ENCODE data around the gene ENTR1. TPM values are rescaled to one million over a fixed set of nuclear protein-coding genes. Genes with fewer than 3 reads are reported as not detected.
A peak's percentile ranks its signal among the peaks of the same experiment; 100 is the strongest.

The ENTR1 gene
- 10 to 100 TPM in 5 of 6 donors, 1 to 10 TPM in 1; 6.4 to 15.8 (median 14.4) TPM for polyA plus RNA-seq (ENCODE audit: low read depth in 6 of 6)

- peak; percentile 85 to 91 for ATAC-seq (ENCODE audit: low read depth in 2 of 2)
- Mint-ChIP-seq H3K4me3 (peak within 1 kb of the TSS; percentile 86 to 95 (median 92)), H3K4me1 (peaks cover 33 to 56% (median 34%) of the 10 kb centered on the region in 3 donors), H3K27ac (peak within 1 kb of the TSS; percentile 81 to 97 (median 94)), H3K36me3 (peaks cover 0 to 8% of the 10 kb centered on the region in 2 donors), H3K27me3 (no peaks in the 10 kb centered on the region), H3K9me3 (no peaks in the 10 kb centered on the region)
- peak; percentile 92 for DNase-seq
These were observed at the start of gene ENTR1, which contains the start of gene PMPCA for GRCh38 chr9:136410500-136411287. Gene ENTR1 (minus strand): TSS chr9:136410614. CDS start chr9:136410397, 217 bp downstream. Gene PMPCA (plus strand): TSS chr9:136410658. CDS start chr9:136410669, 11 bp downstream.

- no peaks in the 10 kb centered on the region for H3K9me3 Mint-ChIP-seq
- H3K4me1 Mint-ChIP-seq = peaks cover 0 to 3% (median 0%) of the 10 kb centered on the region in 3 donors
- H3K4me3 Mint-ChIP-seq = no peak overlapping the region
- ATAC-seq (ENCODE audit: low read depth in 2 of 2) (no peak), DNase-seq (no peak)
- H3K36me3 Mint-ChIP-seq = peaks cover 0 to 16% of the 10 kb centered on the region in 2 donors
- H3K27me3 Mint-ChIP-seq = no peaks in the 10 kb centered on the region
- H3K27ac Mint-ChIP-seq = peak overlapping the region in 2 of 6 donors; percentile 19 to 20
These were observed 49.0 kb upstream of the ENTR1 start for GRCh38 chr9:136459425-136459824.

GRCh38 chr9:136457326-136457725 is 46.9 kb upstream of the ENTR1 start:
- Mint-ChIP-seq H3K4me1 (peaks cover 0 to 3% (median 0%) of the 10 kb centered on the region in 3 donors), H3K27ac (no peak overlapping the region), H3K36me3 (peaks cover 0 to 21% of the 10 kb centered on the region in 2 donors), H3K27me3 (no peaks in the 10 kb centered on the region), H3K4me3 (no peak overlapping the region), H3K9me3 (no peaks in the 10 kb centered on the region)
- DNase-seq (no peak), ATAC-seq (ENCODE audit: low read depth in 2 of 2) (no peak)

GRCh38 chr9:136456258-136456657 is 45.8 kb upstream of the ENTR1 start:
- peak overlapping the region in 2 of 6 donors; percentile 22 to 70 for H3K27ac Mint-ChIP-seq
- no peak overlapping the region for H3K4me3 Mint-ChIP-seq
- H3K27me3 Mint-ChIP-seq = no peaks in the 10 kb centered on the region
- ATAC-seq (ENCODE audit: low read depth in 2 of 2) (no peak), DNase-seq (no peak)
- no peaks in the 10 kb centered on the region for H3K9me3 Mint-ChIP-seq
- no peaks in the 10 kb centered on the region for H3K4me1 Mint-ChIP-seq
- H3K36me3 Mint-ChIP-seq = peaks cover 0 to 24% of the 10 kb centered on the region in 2 donors

GRCh38 chr9:136455043-136456002 is 44.9 kb upstream of the ENTR1 start:
- Mint-ChIP-seq H3K36me3 (peaks cover 0 to 29% of the 10 kb centered on the region in 2 donors), H3K4me1 (no peaks in the 10 kb centered on the region), H3K4me3 (peak overlapping the region in 1 of 8 donors; percentile 33), H3K27me3 (no peaks in the 10 kb centered on the region), H3K9me3 (no peaks in the 10 kb centered on the region), H3K27ac (peak overlapping the region in 2 of 6 donors; percentile 60 to 84)
- no peak for DNase-seq
- ATAC-seq (ENCODE audit: low read depth in 2 of 2) = no peak

- H3K4me3 Mint-ChIP-seq = no peak overlapping the region
- peaks cover 0 to 28% of the 10 kb centered on the region in 2 donors for H3K36me3 Mint-ChIP-seq
These were observed 43.8 kb upstream of the ENTR1 start for GRCh38 chr9:136454026-136454796.

GRCh38 chr9:136453326-136453725 is 42.9 kb upstream of the ENTR1 start:
- H3K9me3 Mint-ChIP-seq = no peaks in the 10 kb centered on the region
- peak overlapping the region in 2 of 6 donors; percentile 11 to 13 for H3K27ac Mint-ChIP-seq
- no peaks in the 10 kb centered on the region for H3K27me3 Mint-ChIP-seq
- ATAC-seq (ENCODE audit: low read depth in 2 of 2) (no peak), DNase-seq (no peak)
- peaks cover 0 to 22% of the 10 kb centered on the region in 2 donors for H3K36me3 Mint-ChIP-seq
- no peaks in the 10 kb centered on the region for H3K4me1 Mint-ChIP-seq
- H3K4me3 Mint-ChIP-seq = no peak overlapping the region

More at GRCh38 chr9:136454026-136454796, 43.8 kb upstream of the ENTR1 start:
- ATAC-seq (ENCODE audit: low read depth in 2 of 2) (no peak), DNase-seq (no peak)
- Mint-ChIP-seq H3K9me3 (no peaks in the 10 kb centered on the region), H3K27me3 (no peaks in the 10 kb centered on the region), H3K4me1 (no peaks in the 10 kb centered on the region), H3K27ac (peak overlapping the region in 2 of 6 donors; percentile 26 to 60)

GRCh38 chr9:136451221-136451877 is 40.9 kb upstream of the ENTR1 start:
- peaks cover 8 to 30% of the 10 kb centered on the region in 2 donors for H3K36me3 Mint-ChIP-seq
- H3K27ac Mint-ChIP-seq = no peak overlapping the region
- no peaks in the 10 kb centered on the region for H3K9me3 Mint-ChIP-seq
- no peak overlapping the region for H3K4me3 Mint-ChIP-seq
- no peaks in the 10 kb centered on the region for H3K4me1 Mint-ChIP-seq
- ATAC-seq (ENCODE audit: low read depth in 2 of 2) = no peak
- H3K27me3 Mint-ChIP-seq = no peaks in the 10 kb centered on the region
- DNase-seq = no peak

- Mint-ChIP-seq H3K4me3 (no peak overlapping the region), H3K4me1 (peaks cover 0 to 1% (median 0%) of the 10 kb centered on the region in 3 donors), H3K9me3 (no peaks in the 10 kb centered on the region), H3K36me3 (peaks cover 8 to 28% of the 10 kb centered on the region in 2 donors), H3K27me3 (no peaks in the 10 kb centered on the region), H3K27ac (no peak overlapping the region)
- ATAC-seq (ENCODE audit: low read depth in 2 of 2) = no peak
- no peak for DNase-seq
These were observed 38.2 kb upstream of the ENTR1 start for GRCh38 chr9:136448655-136449054.

- Mint-ChIP-seq H3K4me3 (peak overlapping the region in 1 of 8 donors; percentile 27), H3K27me3 (no peaks in the 10 kb centered on the region), H3K4me1 (peaks cover 0 to 6% (median 3%) of the 10 kb centered on the region in 3 donors), H3K9me3 (no peaks in the 10 kb centered on the region), H3K36me3 (peaks cover 8 to 23% of the 10 kb centered on the region in 2 donors), H3K27ac (no peak overlapping the region)
- ATAC-seq (ENCODE audit: low read depth in 2 of 2) (no peak), DNase-seq (no peak)
These were observed 36.9 kb upstream of the ENTR1 start for GRCh38 chr9:136447173-136447778.

- Mint-ChIP-seq H3K9me3 (no peaks in the 10 kb centered on the region), H3K36me3 (peaks cover 8 to 16% of the 10 kb centered on the region in 2 donors), H3K27me3 (no peaks in the 10 kb centered on the region), H3K4me1 (peaks cover 0 to 6% (median 3%) of the 10 kb centered on the region in 3 donors), H3K27ac (no peak overlapping the region), H3K4me3 (no peak overlapping the region)
- DNase-seq (no peak), ATAC-seq (ENCODE audit: low read depth in 2 of 2) (no peak)
These were observed 35.4 kb upstream of the ENTR1 start for GRCh38 chr9:136445799-136446198.

- peaks cover 0 to 6% (median 3%) of the 10 kb centered on the region in 3 donors for H3K4me1 Mint-ChIP-seq
- ATAC-seq (ENCODE audit: low read depth in 2 of 2) = no peak
- H3K36me3 Mint-ChIP-seq = peaks cover 8 to 16% of the 10 kb centered on the region in 2 donors
- H3K27ac Mint-ChIP-seq = peak overlapping the region in 2 of 6 donors; percentile 15 to 29
- H3K4me3 Mint-ChIP-seq = peak overlapping the region in 1 of 8 donors; percentile 30
- DNase-seq = no peak
- H3K27me3 Mint-ChIP-seq = no peaks in the 10 kb centered on the region
- H3K9me3 Mint-ChIP-seq = no peaks in the 10 kb centered on the region
These were observed 33.7 kb upstream of the ENTR1 start for GRCh38 chr9:136444102-136444501.

All from naive B cell (primary cell).